HG03108 (cell line): ENCODE data around the gene MAPK1IP1L.
A peak's percentile ranks its signal among the peaks of the same experiment; 100 is the strongest.

ENCODE experiments used
- ATAC-seq: cut with Tn5 transposase; IDR thresholded peaks from one replicate; pipeline ENCODE4 v1.9.1; 2021; ENCODE audit warnings: moderate library complexity; ENCODE audit not compliant: unreplicated experiment

The MAPK1IP1L gene

DNA sequence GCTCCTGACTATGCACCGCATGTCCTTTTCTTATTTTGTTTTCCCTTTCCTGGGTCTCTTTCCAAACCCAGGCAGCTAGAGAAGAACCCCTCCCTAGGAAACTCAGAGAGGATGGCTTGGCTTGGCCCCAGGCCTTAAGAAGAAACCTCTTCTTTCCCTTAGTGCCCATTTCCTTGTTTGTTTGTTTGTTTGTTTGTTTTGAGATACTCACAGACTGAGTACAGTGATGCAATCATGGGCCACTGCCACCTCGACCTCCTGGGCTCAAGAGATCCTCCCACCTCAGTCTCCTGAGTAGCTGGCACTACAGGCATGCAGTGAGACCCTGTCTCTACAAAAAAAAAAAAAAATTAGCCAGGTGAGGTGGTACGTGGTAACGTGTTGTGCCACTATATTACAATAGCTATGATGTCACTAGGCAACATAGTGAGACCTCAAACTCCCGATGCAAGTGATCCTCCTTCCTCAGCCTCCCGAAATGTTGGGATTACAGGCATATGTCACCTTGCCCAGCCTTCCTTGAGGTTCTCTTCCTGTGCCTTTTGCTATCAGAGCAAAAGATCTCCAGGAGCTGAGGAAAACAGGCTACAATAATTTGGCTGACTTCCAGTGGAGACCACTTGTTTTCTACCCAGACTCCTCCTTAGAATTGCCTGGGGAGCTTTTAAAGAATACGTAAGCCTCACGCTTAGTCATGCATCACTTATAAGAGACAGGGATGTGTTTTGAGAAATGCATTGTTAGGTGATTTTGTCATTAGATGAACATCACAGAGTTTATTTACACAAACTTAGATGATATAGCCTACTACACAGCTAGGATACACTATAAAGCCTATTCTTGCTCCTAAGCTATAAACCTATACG, 43.1 kb downstream of the MAPK1IP1L start:
- no peak for ATAC-seq

DNA sequence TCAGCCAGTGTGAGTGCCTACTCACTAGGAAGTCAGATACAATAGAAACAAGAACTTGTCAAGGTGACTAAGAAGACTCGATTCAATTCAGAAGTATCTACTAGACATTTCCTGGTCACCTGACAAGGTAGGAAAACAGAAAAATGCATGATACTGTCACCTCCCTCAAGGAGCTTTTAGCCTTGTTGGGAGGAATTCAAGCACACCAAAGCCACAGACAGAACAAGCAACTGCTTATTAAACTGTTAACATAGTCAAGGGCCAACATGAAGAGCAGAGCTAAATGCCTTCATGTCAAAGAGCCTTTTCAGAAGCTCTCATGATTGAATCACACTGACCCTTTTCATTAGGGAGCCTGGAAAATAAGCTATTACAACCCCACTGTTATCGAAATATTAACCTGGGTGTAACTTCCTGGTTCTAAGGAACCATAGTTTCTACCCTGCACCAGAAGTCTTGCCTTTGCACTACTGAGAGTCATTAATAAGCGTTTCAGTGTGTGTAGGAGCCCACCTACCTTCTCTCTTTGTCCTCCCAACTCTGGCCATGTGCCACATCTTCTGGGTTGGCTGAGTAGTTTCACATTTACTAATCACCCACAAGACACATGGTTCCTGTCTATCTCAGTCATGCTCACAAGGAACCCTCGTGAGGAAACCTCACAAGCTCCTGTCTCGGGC, 46.6 kb downstream of the MAPK1IP1L start:
- peak; percentile 47 for ATAC-seq

DNA sequence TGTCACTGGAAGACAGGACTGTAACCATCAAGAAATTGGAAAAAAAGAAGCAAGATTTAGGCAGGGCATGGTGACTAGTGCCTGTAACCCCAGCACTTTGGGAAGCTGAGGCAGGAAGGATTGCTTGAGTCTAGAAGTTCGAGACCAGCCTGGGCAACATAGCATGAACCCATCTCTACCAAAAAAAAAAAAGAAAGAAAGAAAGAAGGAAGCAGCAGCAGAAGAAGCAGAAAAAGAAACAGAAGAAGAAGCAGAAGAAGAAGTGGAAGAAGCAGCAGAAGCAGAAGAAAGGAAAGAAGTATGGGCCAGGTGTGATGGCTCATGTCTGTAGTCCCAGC, 47.1 kb downstream of the MAPK1IP1L start:
- no peak for ATAC-seq

DNA sequence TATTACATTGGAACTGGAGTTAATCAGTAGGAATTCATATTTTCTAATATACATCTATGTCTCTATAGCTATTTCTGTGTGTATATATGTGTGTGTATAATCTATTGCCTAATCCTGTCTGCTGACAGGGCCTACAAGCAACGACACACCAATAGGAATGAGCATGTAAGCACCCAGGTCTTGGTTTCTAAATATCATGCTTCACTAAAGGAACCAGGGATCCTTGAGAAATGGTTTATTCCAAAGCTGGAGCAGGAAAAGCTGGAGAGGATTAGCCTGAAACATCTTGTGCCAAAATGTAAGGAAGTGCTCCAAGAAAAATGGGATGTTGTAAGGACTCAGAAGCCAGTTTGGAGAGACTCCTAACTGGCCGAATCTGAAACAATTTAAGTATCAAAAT, 48.3 kb downstream of the MAPK1IP1L start:
- ATAC-seq, result no peak

DNA sequence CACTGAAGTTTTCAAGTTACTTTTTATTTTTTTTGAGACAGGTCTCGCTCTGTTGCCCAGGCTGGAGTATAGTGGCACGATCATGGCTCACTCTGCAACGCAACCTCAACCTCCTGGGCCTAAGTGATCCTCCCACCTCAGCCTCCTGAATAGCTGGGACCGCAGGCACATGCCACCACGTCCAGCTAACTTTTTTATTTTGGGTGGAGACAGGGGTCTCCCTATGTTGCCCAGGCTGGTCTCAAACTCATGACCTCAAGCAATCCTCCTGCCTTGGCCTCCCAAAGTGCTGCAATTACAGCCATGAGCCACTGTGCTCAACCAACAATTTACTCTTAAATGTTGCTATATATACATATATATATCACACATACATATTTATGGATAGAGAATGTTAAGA, 50.3 kb downstream of the MAPK1IP1L start:
- ATAC-seq, result no peak

DNA sequence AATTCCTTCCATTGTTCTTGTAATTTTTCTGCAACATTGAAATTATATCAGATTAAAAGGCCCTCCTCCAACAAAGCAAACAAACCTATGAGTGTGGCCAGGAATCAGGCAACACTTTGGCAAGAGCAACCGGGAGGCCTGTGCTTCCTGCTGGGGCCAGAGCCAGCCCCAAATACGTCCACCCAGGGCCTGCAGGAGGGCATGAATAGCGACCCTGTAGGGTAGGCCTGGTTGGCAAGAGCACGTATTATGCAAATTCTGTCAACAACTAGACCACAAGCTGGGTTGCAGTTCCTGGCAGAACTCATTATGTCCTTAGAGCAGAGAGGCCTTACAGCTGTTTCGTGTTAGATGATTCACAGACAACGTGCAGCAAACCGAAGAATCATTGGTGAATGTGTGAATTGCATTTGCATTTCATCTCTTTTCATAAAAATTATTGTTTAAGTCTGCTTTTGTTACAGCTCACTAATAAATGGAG, 50.7 kb downstream of the MAPK1IP1L start:
- peak; percentile 66 for ATAC-seq

DNA sequence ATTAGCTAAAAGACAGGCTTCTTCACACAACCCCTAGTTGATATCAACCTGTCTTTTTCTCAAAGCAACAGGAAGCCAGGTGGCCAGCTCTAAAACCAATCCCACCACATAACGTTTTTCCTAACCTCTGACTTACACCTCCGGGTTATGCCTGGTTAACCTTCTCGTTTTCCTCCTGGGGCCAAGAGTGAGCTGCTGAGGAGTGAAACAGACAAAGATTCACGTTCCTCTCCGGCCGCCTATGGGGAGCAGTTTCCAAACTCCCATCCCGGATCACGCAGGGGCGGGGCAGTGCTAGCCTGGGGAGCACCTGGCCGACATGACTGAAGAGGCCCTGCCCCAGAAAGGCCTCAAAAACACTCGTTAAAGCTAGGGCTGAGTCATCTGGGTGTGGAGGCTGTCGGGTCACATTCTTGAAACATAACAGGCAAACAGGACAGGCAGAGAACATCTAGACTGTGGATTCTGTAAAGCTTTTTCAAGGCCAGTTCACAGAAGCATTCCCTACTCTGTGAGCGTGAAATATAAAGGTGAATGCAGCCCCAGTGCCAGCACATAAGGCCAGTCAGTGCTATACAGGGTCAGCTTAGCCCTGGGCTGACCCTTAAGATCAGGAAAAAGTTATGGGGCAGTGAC, 51.7 kb downstream of the MAPK1IP1L start:
- peak; percentile 34 for ATAC-seq

DNA sequence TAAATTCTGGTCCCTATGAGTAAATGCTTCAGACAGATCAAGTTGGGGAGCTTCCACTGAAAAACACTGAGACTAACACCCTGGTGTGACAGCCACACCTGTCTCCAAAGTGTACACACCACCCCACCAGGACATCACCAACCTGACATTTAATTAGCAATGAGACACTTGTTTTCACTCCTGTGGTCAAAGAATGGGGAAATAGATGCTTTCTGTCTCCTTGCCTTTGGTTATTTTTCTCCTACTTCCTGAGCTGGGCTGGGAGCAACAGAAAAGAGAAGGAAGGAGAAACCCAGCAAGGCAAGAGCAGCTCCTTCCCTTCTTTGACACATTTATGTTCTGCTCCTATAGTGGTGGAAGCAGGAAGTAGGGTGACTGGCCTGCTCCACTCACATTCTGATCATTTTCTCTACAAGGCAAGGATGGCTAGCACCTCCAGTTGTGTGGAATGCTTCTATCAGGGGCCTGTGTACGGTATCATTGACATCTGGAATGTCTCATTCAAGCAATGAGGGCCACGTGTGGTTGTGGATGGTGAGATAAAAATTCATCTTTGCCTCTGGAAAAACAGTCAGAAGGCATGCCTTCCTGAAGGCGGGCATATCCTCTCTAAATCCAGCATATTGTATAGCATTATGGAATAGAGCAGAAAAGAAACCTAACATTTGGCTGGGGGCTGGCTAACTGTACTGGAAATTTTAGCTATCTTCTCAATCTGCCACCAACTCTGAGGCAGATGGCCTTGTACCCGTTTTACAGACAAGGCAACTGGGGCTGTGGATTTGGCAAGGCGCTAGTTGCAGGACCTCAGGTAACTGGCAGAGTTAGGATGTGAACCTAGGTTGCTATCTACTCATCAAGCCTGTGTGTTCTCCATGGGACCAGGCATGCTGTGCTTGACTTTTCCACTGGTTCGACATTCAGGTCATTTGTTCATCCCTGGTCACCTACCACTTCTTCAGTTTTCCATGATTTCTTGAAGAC, 52.8 kb downstream of the MAPK1IP1L start:
- no peak for ATAC-seq

DNA sequence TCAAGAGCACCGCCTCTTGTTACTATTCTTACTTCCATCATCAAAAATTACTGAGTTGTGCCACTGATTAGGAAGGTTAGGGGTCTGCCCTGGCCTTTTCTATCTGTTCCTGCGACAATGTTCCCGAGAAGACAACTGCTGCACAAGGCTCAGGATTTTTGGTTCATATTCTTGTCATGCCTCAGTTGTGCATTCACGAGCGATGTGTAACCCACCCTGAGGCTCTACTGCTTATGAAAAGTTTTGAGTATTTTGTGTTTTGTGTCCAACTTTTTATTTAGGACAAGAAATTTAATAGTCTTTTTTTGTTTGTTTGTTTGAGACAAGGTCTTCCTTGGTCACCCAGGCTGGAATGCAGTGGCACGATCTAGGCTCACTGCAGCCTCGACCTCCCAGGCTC, 54.5 kb downstream of the MAPK1IP1L start:
- no peak for ATAC-seq

DNA sequence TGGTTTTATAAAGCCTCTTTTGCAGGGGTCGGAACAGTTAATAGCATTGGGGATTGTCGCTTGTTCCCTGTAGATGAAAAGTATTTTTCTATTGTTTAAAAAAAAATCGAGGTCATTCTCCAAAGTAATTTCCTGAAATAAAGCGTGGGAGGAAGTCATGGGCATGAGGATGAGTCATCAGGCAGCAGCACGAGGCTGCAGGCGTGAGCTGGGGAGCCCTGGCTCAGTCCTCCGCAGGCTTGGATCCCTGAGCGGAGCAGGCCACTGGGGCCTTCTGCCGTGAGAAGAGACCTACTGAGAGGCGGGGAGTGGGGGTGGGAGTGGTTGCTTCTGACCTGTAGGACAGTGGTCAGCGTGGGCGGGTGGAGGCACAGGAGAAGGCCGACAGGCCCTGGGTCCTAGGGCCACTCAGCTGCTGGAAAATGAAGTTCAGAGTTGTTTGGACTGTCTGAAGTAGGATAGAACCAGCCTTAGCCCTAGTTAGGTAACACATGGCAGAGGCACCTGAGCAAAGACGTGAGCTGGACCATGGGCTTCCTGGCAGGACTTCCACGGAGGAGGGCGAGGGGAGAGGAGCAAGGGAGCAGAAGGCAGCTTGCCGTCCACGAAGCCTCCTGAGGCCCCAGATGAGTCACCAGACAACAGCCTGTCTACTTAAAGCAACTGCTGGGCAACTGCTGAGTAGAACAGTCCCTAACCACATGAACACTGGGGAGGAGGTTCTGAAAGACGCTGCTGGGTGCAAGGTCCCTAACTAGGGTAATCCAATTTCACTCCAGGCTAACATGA, 56.5 kb downstream of the MAPK1IP1L start:
- no peak for ATAC-seq

DNA sequence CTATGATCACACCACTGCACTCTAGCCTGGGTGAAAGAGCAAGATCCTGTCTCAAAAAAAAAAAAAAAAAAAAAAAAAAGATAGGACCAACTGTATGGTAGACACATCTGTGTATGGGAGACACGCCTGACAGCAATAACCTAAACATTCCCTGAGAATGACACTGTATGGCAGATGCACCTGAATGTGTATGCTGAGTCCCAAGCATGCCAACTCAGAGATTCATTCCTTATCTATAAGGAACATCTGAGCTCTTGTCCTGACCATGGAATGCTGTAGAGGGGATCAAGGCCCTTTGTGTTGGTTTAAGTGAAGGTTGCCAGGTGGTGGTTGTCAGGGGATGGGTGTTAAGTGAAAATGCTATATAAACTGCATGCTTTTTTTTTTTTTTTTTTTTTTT, 58.4 kb downstream of the MAPK1IP1L start:
- no peak for ATAC-seq

DNA sequence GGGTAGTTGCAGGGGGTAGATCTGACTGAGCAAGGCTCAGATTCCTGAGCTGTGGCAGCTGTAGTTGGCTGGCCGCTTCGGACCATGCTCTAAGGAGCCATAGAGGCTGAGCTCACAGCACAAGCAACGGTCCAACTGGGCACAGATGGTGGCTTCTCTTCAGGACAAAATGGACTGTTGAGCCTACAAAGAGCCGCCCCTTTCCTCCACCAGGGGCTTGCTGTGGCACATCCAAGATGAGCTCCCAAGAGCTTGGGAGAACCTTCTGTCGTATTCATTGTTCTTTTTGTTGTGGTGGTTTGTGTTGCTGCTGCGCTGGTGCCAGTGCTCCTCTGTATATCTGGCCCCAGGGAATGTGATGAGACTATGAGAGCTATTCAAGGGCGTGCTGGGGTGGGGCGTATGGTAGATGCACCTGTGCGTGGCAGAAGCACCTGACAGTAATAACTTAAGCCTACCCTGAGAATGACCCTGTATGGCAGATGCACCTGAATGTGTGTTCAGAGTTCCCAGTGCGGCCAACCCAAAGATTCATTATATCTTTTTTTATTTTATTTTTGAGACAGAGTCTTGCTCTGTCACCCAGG, 59.8 kb downstream of the MAPK1IP1L start:
- ATAC-seq, result no peak

DNA sequence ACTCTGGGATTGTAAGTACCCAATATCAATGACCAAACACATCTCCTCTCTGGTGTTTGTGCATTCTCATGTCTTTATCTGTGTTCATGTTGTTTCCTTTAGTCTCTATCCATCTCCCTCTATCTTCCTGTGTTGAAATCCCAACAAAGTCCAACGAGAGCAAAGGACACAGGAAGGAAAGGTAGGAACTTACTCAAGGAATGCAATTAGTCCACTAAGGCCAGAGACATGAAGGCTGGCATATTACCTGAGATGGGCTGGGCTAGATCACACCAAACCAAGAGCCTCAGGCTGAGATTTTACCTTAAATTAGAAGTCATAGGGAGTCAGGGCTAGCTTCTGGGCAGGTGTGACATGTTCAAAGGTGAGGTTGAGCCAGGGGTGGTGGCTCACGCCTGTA, 63.3 kb downstream of the MAPK1IP1L start:
- no peak for ATAC-seq

DNA sequence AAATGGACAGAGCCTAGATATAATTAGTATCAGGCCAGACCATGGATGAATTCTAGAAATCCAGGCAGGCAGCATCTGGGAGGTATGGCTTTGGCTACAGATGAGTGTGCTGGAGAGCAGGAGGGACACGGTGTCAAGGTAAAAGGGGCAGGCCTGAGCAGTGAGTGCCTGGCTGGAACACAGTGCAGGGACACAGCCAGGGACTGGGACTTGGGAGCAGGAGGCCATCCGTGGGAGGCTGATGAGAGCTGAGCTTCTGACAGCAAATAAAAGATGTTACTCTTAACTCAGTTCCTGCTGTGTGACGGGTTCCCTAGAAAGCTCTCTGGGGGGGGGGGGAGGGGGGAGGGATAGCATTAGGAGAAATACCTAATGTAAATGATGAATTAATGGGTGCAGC, 64.0 kb downstream of the MAPK1IP1L start:
- ATAC-seq, result no peak

DNA sequence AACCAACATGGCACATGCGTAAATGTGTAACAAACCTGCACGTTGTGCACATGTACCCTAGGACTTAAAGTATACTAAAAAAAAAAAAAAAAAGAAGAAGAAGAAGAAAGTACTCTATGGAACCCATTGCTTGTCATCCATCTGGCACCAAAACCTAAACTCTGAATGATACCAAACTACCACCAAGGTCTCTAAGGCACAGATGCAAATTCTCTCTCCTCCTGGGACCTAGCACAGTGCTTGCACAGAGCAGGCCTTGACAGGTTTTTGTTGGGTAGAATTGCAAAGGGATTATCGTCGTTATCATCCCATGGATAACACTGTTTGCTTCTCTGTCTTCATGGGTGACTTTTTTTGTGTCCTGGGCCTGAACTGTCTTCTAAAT, 64.4 kb downstream of the MAPK1IP1L start:
- no peak for ATAC-seq

DNA sequence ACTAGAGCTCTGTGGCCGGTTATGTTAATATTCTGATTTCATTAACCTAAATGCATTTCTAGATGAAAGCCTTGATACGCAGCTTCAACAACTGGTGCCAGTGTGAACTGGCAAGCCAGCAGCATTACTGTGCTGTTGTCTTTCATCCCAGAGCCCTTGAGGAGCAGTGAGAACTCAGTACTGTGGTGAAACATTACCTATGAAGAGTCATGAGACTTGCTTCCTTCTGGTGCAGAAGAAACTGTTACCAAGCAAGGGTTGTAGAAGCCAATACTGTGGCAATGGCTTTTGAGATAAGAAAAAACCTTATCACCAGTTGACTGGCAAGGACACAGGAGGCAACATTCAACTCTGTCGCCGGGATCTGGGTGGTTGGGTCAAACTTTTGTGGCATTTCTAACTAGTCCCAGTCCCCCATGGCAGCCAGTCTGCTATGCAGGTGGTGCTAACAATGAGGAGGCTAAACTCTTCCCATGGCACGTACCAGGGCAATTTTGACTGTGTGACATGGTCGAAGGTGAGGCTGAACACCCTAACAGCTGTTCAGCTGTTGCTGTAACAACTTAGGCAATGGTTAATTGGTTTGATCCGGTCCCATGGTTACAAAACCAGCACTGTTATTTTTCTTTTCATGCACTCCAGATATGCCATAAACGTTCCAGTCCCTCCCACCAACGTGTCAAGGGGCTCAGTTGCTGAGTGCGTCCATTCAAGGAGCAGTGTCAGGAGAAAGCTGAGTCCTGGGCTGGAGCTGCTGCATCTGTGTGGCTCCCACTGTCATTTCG, 65.0 kb downstream of the MAPK1IP1L start:
- ATAC-seq, result no peak

DNA sequence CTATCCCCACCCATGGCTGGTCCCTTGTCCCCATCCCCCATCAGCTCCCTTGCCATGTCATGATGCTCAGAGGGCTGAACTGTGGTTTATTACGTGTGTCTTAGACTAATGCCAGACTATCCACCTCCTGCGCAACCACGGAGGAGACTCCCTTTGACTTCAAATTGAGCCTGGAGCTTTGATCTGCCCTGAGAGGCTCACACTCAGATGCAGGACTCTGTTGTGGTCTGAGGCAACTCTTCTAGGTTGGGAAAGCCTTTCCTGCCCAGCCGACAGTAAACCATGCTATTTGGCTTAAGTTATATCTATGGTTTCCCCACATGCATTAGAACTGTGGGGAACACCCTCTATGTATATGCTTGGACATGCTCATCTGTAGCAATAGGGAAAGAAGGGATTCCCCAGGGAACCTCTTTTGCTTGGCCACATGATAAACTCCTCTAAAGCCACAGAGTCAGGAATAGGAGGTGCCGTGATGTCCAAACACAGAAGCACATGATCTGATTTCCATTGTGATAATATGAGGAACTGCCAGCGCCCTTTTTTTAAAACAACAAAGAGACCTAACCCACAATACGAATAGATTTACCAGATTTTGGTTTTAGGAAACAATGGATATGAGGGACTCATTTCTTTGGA, 66.5 kb downstream of the MAPK1IP1L start:
- no peak for ATAC-seq

DNA sequence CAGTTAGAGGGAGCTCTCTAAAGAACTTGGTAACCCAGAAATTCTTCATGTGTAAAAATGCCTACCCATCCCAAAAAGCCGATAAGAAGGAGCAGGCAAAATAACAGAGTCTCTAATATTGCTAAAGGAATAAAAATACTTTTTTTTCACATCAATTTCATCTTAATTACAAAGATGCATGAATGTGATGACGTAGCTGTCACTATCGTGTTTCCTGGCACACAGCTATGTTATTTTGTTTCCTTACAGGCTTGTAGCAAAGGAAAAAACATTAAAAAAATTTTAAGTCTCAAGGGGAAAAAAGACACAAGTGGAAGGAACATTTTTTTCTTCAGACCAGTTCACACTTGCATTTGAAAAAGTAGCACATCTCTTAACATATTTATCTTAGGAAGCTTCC, 67.3 kb downstream of the MAPK1IP1L start:
- no peak for ATAC-seq
